ENCODE measurements around the gene CHID1. TPM values are rescaled to one million over a fixed set of nuclear protein-coding genes. Genes with fewer than 3 reads are reported as not detected.

Gene CHID1
- total RNA-seq, 4 donors from 2014 or later = 37.4 to 55.4 (median 47.2) TPM

- H3K9me3 ChIP-seq = no peaks in the 10 kb centered on the region
- DNase-seq (ENCODE audit: extremely low spot score) = no peak
- peaks cover 0 to 68% (median 41%) of the 10 kb centered on the region in 4 donors for H3K36me3 ChIP-seq
- H3K4me3 ChIP-seq = no peak overlapping the region
- H3K27me3 ChIP-seq = no peaks in the 10 kb centered on the region
- TF ChIP-seq EP300 (IDR thresholded peaks at IDR 0.05) = no peak
- no peak for TF ChIP-seq CTCF (IDR thresholded peaks at IDR 0.05)
- TF ChIP-seq POLR2A (IDR thresholded peaks at IDR 0.05; ENCODE audit: low read depth) = no peak
- TF ChIP-seq POLR2AphosphoS5 (IDR thresholded peaks at IDR 0.05) = no peak
- H3K27ac ChIP-seq (replicated peaks in 1 of 4) = no peak overlapping the region
- 94% methylated on average over 32 of the region's 45 CpGs for WGBS
- no peaks in the 10 kb centered on the region for H3K4me1 ChIP-seq
- intact Hi-C loops (cut with DNase I) = no loop called here
Observed at GRCh38 chr11:888310-889212, 22.0 kb downstream of the CHID1 start.

GRCh38 chr11:887589-887988, 23.0 kb downstream of the CHID1 start:
- Histone ChIP-seq H3K4me3 (no peak overlapping the region), H3K27ac (replicated peaks in 1 of 4) (no peak overlapping the region), H3K9me3 (no peaks in the 10 kb centered on the region), H3K27me3 (no peaks in the 10 kb centered on the region), H3K36me3 (peaks cover 5 to 73% (median 50%) of the 10 kb centered on the region in 4 donors), H3K4me1 (no peaks in the 10 kb centered on the region)
- DNase-seq (ENCODE audit: extremely low spot score) = no peak
- 97% methylated on average over 14 of the region's 14 CpGs for WGBS
- intact Hi-C loops (cut with DNase I) = no loop called here
- TF ChIP-seq POLR2A (IDR thresholded peaks at IDR 0.05; ENCODE audit: low read depth) (no peak), POLR2AphosphoS5 (IDR thresholded peaks at IDR 0.05) (no peak)

- intact Hi-C loops (cut with DNase I) = no loop called here
- H3K27ac ChIP-seq (replicated peaks in 1 of 4) = no peak overlapping the region
- H3K4me3 ChIP-seq = no peak overlapping the region
- WGBS = 97% methylated on average over 14 of the region's 17 CpGs
- no peaks in the 10 kb centered on the region for H3K9me3 ChIP-seq
- no peaks in the 10 kb centered on the region for H3K4me1 ChIP-seq
- TF ChIP-seq POLR2AphosphoS5 (IDR thresholded peaks at IDR 0.05) = no peak
- no peak for TF ChIP-seq CTCF (IDR thresholded peaks at IDR 0.05)
- TF ChIP-seq EP300 (IDR thresholded peaks at IDR 0.05) = no peak
- TF ChIP-seq POLR2A (IDR thresholded peaks at IDR 0.05; ENCODE audit: low read depth) = no peak
- H3K27me3 ChIP-seq = no peaks in the 10 kb centered on the region
- DNase-seq (ENCODE audit: extremely low spot score) = no peak
- H3K36me3 ChIP-seq = peaks cover 7 to 81% (median 56%) of the 10 kb centered on the region in 4 donors
Observed at GRCh38 chr11:886568-886967, 24.0 kb downstream of the CHID1 start.

GRCh38 chr11:884578-885070, 26.0 kb downstream of the CHID1 start:
- no peak for DNase-seq (ENCODE audit: extremely low spot score)
- intact Hi-C loops (cut with DNase I) = no loop called here
- H3K27me3 ChIP-seq = no peaks in the 10 kb centered on the region
- TF ChIP-seq CTCF (IDR thresholded peaks at IDR 0.05) (no peak), POLR2AphosphoS5 (IDR thresholded peaks at IDR 0.05) (no peak), POLR2A (IDR thresholded peaks at IDR 0.05; ENCODE audit: low read depth) (no peak)
- H3K4me3 ChIP-seq = no peak overlapping the region
- WGBS = 89% methylated on average over 14 of the region's 16 CpGs
- H3K27ac ChIP-seq (replicated peaks in 1 of 4) = no peak overlapping the region
- no peaks in the 10 kb centered on the region for H3K4me1 ChIP-seq
- H3K36me3 ChIP-seq = peaks cover 7 to 80% (median 57%) of the 10 kb centered on the region in 4 donors
- no peaks in the 10 kb centered on the region for H3K9me3 ChIP-seq

GRCh38 chr11:883527-883926, 27.1 kb downstream of the CHID1 start:
- Histone ChIP-seq H3K9me3 (no peaks in the 10 kb centered on the region), H3K4me1 (no peaks in the 10 kb centered on the region), H3K27ac (replicated peaks in 1 of 4) (no peak overlapping the region), H3K27me3 (no peaks in the 10 kb centered on the region), H3K4me3 (no peak overlapping the region), H3K36me3 (peaks cover 7 to 77% (median 57%) of the 10 kb centered on the region in 4 donors)
- intact Hi-C loops (cut with DNase I) = no loop called here
- DNase-seq (ENCODE audit: extremely low spot score) = no peak
- TF ChIP-seq EP300 (IDR thresholded peaks at IDR 0.05) (no peak), POLR2A (IDR thresholded peaks at IDR 0.05; ENCODE audit: low read depth) (no peak), CTCF (IDR thresholded peaks at IDR 0.05) (no peak), POLR2AphosphoS5 (IDR thresholded peaks at IDR 0.05) (no peak)
- 20% methylated on average over 1 of the region's 10 CpGs for WGBS

All from esophagus muscularis mucosa (tissue), 4 donors.